GM10248 (cell line): Measurements from ENCODE around the gene KLF11.
A peak's percentile ranks its signal among the peaks of the same experiment; 100 is the strongest.

Experiments
- CTCF ChIA-PET: fragments of 300-600 bp; sonication (Branson Sonifier 250); formaldehyde crosslinking; extraction: SDS; loops from one replicate; lab custom pipeline; 2021; ENCODE audit warnings: antibody characterized with exemption; lab: Yijun Ruan, JAX
- POLR2A ChIA-PET: fragments of 350-650 bp; sonication (Branson Sonifier 250); formaldehyde crosslinking; extraction: SDS; loops from one replicate; lab custom pipeline; 2020; ENCODE audit warnings: antibody characterized with exemption; lab: Yijun Ruan, JAX
- DNase-seq: peaks from one replicate; pipeline ENCODE4 v3.0.0; 2012; ENCODE audit errors: extremely low spot score
- TF ChIP-seq, protein P1 (sequence below): IDR thresholded peaks from 2 replicates; pipeline ENCODE4 v1.5.1; 2012; ENCODE audit warnings: mild to moderate bottlenecking, low read depth; ENCODE audit errors: extremely low read depth, missing control alignments, control extremely low read depth

KLF11 gene

DNA sequence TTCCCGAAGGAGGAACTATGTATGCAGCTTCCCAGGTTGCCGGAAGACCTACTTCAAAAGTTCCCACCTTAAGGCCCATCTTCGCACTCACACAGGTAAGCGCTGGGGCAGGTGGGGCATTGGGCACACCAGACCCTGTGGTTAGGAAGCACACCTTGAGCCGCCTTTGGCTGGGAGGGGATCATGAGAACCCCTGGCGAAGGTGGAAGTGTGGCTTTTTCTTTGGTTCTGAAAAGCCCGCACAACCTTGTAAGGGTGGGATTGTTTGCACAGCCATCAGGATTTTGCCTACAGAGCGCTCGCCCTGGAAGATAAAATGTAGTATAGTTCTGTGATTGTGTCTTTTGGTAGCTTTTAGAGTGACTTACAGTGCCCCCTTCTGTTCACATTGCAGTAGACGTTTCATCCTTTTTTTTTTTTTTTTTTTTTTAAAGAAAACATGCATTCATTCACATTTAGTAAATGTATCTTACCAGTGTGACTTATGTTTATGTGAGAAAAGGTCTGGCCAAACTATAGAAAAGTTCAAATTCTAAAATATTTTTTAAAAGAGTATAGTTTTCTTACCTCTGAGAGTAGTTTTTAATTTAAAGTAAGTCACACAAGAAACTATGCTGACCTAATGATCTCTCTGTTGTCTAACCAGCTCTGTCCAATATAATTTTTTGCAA lies 5.3 kb downstream of the KLF11 start:
- TF ChIP-seq, protein P1, sequence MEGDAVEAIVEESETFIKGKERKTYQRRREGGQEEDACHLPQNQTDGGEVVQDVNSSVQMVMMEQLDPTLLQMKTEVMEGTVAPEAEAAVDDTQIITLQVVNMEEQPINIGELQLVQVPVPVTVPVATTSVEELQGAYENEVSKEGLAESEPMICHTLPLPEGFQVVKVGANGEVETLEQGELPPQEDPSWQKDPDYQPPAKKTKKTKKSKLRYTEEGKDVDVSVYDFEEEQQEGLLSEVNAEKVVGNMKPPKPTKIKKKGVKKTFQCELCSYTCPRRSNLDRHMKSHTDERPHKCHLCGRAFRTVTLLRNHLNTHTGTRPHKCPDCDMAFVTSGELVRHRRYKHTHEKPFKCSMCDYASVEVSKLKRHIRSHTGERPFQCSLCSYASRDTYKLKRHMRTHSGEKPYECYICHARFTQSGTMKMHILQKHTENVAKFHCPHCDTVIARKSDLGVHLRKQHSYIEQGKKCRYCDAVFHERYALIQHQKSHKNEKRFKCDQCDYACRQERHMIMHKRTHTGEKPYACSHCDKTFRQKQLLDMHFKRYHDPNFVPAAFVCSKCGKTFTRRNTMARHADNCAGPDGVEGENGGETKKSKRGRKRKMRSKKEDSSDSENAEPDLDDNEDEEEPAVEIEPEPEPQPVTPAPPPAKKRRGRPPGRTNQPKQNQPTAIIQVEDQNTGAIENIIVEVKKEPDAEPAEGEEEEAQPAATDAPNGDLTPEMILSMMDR, result peak; percentile 45
- ChIA-PET POLR2A (no interaction called here), CTCF (interaction anchor here (0.6 to 11.3 kb wide), 24 partner anchors 10 to 578 kb away, joined by 3 to 93 read pairs (median 6); no protein-coding TSS in a partner anchor)
- peak; percentile 66 for DNase-seq

GRCh38 chr2:10052216-10052615 lies 8.9 kb downstream of the KLF11 start:
- ChIA-PET POLR2A (no interaction called here), CTCF (interaction anchor here (1.2 to 11.3 kb wide), 7 partner anchors 19 to 909 kb away, joined by 3 to 93 read pairs (median 4); no protein-coding TSS in a partner anchor)
- no peak for DNase-seq
- TF ChIP-seq, protein P1, result no peak

GRCh38 chr2:10053351-10053750 lies 10.0 kb downstream of the KLF11 start:
- ChIA-PET CTCF (interaction anchor here (1.4 to 11.3 kb wide), 2 partner anchors 18 to 69 kb away, joined by 5 to 74 read pairs; no protein-coding TSS in a partner anchor), POLR2A (no interaction called here)
- TF ChIP-seq, protein P1, result no peak
- no peak for DNase-seq

DNA sequence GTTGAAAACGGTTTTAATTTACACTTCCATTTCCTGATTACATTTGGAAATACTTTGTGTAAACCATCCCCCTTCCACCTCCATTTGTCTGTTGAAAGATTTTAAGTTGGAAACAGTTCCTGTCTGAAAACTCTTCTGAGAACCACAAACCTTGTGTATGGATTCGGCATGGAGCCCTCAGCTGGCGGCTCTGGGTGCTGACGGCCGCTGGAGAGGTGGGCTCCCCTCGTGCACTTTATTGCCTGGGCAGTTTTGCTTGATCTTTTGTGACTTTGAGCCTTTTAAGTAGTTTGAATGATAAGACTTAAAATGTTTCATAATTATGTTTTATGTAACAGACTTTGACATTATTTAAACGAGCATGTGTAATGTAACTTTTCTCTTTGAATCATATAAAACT lies 11.1 kb downstream of the KLF11 start:
- TF ChIP-seq, protein P1, result no peak
- POLR2A ChIA-PET, result no interaction called here
- CTCF ChIA-PET, result no interaction called here
- no peak for DNase-seq

DNA sequence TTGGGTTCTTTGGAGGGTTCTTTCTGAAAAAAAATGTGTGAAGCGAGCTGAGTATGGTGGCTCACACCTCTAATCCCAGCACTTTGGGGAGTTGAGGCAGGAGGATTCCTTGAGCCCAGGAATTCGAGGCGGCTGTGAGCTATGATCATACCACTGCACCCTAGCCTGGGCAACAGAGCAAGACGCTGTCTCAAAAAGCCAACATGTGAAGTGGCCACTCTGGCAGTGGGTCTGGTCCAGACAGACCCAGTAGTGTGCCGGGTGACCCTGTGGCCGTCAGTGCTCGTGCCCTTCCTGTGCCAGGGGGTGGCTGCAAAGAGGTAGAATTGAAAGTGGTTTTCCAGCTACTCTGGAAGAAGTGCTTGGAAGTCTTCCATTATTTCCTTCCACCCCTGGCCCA lies 11.6 kb downstream of the KLF11 start:
- CTCF ChIA-PET, result no interaction called here
- POLR2A ChIA-PET, result no interaction called here
- DNase-seq, result no peak
- TF ChIP-seq, protein P1, result no peak

DNA sequence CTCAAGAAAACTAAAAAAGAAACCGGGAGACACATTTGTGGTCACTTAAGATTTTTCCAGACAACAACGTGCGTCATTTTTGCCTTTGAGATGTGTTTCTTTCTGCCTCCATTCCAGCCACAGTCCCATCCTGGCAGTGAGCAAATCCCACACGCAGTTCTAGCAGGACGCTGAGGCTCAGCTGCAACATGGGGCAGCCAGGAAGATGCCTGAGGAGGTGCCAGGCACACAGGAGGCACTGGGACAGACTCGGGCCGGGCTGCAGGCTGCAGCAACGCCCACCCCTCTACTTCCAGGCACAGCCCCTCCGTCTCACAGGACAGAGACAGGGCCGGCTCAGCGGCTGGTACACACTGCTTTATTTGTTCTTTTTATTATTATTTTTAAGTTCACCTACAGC lies 13.1 kb downstream of the KLF11 start:
- CTCF ChIA-PET, result interaction anchor here (1.2 to 6.3 kb wide), 6 partner anchors 7 to 353 kb away, joined by 3 to 69 read pairs (median 10); no protein-coding TSS in a partner anchor
- POLR2A ChIA-PET, result no interaction called here
- DNase-seq, result no peak
- TF ChIP-seq, protein P1, result no peak
